Hepatocyte (in vitro differentiated cells): ENCODE data around the gene STXBP6.

Experiments used
- CTCF ChIP-seq: fragments of 200-600 bp; sonication (generic); IDR thresholded peaks from 2 replicates; pipeline ENCODE4 v1.5.1; 2016; ENCODE audit warnings: antibody characterized with exemption, mild to moderate bottlenecking; ENCODE audit not compliant: poor library complexity
- EZH2 ChIP-seq: fragments of 200-600 bp; sonication (generic); IDR thresholded peaks from 2 replicates; pipeline ENCODE4 v1.6.1; 2016; ENCODE audit warnings: antibody characterized with exemption, mild to moderate bottlenecking, borderline replicate concordance
- EZH2phosphoT487 ChIP-seq: fragments of 200-600 bp; sonication (generic); IDR thresholded peaks from one replicate; pipeline ENCODE4 v1.6.1; 2018; ENCODE audit warnings: antibody characterized with exemption, mild to moderate bottlenecking, low read depth, moderate library complexity; ENCODE audit not compliant: unreplicated experiment, severe bottlenecking

- TF ChIP-seq CTCF = no peak
- TF ChIP-seq EZH2 = no peak
- no peak for TF ChIP-seq EZH2phosphoT487
Observed at GRCh38 chr14:24888532-24888931, 161.4 kb downstream of the STXBP6 start.
